GM12874 (cell line): ENCODE measurements around the gene OLFM2.

Experiments
- CTCF ChIP-seq: IDR thresholded peaks from 2 replicates; pipeline ENCODE4 v1.5.1; 2011; ENCODE audit warnings: low read depth, mild to moderate bottlenecking, control low read depth, low read length, moderate library complexity; ENCODE audit not compliant: insufficient read depth

The OLFM2 gene

GRCh38 chr19:9877780-9878510, 58.4 kb downstream of the OLFM2 start:
- no peak for TF ChIP-seq CTCF

GRCh38 chr19:9875796-9876195, 60.5 kb downstream of the OLFM2 start:
- TF ChIP-seq CTCF: no peak

GRCh38 chr19:9875031-9875627, 61.2 kb downstream of the OLFM2 start:
- no peak for TF ChIP-seq CTCF

- TF ChIP-seq CTCF: no peak
Observed at GRCh38 chr19:9872618-9873242, 63.6 kb downstream of the OLFM2 start.

GRCh38 chr19:9871626-9872338, 64.5 kb downstream of the OLFM2 start:
- no peak for TF ChIP-seq CTCF

GRCh38 chr19:9868983-9869617, 67.2 kb downstream of the OLFM2 start:
- TF ChIP-seq CTCF: no peak
